Pons (tissue), 1 donor: ENCODE data around the gene AMFR.

Experiments
- DNase-seq: peaks from one replicate; pipeline ENCODE4 v3.0.0-alpha.2; 2016; ENCODE audit warnings: low spot score

AMFR gene

DNA sequence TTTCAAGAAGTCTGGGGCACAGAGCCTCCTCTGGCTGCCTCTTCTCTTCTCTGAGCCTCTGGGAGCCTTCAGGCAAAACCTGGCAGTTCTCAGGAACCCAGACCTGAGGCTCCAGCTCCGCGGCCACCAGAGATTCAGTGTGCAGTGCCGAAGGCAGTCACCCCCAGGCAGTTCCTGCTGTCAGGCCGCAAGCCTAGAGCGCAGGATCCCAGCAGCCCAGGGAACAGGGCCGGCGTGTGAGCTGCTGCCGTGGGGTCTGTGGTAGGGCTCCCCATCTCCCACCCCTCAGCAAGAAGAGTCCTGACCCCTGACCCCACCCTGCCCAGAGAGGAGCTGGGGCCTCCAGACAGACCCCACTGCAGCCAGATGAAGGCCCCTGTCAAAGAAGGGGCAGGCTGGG is 78.2 kb downstream of the AMFR start:
- DNase-seq, result no peak

DNA sequence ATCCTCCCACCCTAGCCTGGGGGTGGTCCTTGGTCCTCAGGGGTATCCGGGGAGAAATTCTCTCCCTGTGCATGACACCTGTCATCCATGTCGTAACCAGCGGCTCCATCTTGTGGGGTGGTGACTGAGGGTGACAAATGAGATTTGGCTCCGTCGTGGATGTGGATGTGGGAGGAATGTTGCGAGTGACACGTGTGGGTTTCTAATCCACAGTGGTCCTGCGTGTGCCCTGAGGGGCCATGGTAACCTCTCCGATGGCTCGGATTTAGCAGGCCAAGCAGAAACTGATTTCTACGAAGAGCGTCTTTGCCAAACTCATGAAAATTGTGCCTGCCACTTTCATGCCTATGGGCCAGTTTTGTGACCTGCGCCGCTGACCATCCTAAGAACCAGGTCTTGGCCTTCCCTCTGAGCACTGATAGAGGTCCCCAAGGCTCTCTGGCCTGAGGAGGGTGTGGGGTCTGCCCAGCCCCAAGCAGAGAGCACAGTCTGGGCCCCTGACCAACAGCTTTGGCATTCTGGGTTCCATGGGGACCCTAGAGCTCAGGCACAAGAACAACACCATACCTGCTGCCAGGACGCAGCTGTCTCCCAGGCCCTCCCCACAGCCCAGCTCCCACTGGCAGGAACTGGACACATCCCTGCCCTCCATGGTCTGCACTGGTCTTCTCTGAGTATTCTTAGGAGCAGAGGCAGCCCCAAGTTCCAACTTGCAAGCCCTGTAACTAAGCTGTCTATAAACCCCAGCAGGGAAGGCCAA is 79.0 kb downstream of the AMFR start:
- no peak for DNase-seq

DNA sequence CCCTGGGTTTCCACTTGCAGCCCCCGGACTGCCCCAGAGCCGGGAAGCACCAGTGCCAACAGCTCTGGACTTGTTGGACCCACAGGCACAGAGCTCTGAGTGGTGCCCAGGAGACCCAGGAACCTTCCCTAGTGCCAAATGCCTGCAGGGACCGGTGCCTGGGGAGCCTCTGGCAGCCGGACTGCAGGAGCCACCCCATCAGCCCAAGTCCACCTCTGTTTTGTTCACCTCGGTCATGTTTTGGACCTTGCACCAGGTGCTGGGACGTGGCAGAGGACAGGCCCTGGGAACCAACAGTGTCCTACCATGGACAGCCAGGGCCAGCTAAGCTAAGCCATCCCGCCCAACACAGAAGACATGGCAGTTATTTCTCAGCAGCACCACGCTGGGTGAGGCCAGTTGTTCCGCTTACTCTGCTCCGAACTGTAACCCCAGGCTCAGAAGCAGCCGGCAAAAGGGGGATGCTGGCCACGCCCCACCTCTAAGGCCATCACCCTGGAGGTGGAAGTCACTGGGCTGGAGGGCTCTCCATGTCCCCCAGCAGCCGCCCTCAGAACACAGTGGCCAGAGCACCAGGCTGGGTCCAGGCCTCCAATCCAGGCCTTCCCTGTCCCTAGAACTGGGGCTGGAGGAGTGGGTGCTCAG is 79.8 kb downstream of the AMFR start:
- no peak for DNase-seq

DNA sequence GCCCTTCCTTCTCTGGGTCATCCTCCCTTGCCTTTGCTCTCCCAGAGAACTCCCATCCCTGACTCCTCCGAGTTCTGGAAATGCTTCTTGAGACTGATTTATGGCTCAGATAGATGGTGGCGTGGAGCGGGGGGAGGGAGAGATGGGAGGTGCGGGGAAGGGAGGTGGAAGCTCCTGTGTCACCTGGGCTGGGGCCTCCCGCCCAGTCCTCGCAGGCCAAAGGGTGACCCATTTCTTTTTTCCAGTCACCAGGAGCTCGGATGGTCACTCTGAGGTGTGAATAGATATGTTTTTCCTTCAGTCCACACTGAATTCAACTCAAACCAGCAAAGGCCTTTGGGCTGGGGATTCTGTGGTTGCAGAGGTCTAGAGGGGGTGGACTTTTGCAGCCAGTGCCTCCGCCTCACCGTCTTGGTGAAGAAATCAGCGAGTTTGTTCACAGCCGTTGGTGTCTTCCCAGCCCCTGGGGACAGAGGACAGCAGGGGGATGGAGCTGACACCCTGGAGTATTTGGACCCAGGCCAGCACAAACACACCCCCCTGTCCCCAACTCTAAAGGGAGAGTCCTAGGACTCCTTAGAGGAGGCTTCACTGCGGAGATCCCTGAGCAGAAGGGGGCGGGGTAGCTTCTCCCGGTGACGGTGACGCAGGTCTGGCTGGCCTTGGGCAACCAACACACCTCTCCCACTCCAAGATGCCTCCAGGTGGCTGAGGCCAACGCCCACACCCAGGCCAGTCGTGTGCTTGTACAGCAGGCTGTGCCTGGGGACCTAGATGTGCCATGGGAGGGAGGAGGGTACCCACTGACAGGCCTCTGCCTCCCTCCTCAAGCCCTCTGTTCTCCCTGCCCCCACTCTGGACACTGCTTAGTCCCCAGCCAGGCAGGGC is 80.6 kb downstream of the AMFR start:
- DNase-seq, result no peak

DNA sequence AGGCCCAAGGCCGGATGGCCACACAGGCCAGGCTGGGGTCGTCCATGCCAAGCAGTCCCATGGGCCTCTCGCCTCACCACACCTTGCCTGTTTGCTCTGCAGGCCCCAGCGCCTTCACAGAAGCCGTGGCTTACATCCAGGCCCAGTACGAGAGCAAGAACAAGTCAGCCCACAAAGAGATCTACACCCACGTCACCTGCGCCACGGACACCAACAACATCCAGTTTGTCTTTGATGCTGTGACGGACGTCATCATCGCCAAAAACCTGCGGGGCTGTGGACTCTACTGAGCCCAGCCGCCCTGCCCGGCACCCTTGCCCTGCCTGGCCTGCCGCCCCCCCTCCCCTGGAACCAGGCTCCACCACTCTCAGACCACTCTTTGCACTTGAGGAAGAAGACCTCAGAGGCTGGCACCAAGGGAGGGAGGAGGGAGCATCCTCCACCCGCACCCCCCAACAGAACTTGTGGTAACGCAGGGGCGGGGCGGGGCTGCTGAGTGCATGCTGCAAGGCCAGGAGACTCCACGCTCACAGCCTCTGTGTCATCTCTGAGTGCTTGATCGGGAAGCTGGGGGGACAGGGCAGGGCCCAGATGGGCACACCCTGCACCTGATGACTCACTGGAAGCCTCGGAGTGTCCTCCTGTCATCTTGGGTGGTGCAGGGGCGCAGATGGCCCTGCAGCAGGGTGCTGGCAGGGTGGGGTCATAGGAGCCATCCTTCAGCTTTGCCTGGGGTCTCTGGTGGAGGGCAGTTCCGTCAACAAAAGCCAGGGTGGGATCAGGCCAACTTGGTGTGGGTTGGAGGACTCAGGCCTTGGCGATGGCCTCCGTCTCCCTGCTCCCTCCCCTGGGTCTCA is 81.5 kb downstream of the AMFR start:
- DNase-seq, result no peak

DNA sequence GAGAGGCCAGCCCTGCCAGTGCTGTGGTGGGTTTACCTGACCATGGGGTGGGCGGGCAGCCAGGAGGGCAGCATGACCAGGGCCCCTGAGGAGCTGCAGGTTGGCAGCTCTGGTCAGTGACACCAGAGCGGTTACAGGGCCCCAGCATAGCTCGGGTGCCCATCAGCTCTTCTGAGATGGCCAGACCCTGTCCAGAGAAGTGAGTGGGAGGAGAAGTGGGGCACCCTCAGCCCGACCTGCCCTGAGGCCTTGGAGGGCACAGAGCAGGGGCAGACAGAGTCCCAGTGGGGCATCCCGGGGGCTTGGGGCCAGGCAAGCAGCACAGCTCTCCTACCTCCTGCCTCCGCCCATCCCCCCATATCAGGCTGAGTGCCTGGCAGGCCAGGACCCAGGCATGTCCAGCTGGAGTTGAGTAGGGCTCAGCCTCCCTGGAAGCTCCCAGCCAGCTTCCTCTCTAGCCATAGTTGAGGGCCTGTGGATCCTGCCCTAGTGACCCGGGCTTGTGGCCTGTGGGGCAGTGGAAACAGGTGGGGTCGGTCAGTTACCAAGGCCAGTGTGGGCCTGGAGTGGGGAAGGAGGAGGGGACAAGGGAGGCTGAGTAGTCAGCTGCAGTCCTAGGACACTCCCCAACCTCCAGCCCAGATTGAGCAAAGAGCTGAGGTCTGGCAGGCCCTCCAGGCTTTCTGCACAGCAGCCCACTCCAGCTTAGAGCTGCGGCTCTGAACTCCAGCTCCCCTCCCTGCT is 83.5 kb downstream of the AMFR start:
- DNase-seq, result no peak

DNA sequence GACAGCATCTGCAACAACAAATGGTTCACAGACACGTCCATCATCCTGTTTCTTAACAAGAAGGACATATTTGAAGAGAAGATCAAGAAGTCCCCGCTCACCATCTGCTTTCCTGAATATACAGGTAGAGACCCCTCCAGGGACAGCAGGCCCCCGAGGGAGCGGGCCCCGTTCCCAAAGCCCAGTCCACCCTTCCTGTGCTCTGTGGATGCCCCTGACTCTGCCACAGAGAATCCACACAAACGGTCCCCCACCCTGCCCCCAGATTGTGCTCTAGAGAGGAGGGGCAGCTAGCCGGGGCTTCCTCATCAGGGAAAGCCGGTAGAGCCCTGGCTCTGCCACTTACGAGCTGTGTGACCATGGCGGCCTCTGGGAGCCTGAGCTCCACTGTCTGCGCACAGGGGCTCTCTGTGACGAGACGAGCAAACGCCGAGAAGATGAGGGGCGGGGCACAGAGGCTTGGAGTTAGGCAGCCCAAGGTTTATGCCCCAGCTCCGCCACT is 84.4 kb downstream of the AMFR start:
- no peak for DNase-seq

DNA sequence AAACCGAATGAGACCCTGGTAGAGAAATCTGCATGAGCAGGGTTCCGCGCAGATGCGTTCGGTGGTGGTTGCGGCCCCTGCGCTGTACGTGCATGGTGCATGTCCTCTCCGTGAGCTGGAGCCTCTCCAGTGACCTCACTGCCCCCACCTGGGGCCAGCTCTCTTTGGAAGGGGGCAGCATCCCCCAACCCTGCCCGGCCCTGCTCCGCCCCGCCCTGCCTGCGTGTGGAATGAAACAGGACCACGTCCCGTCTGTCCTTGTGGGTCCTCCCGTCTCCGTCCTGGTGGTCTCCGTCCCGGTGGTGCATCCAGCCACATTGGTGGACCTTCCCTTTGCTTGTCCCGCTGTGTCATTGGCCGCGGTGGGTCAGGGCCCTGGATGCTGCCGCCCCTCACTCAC is 84.9 kb downstream of the AMFR start:
- no peak for DNase-seq

DNA sequence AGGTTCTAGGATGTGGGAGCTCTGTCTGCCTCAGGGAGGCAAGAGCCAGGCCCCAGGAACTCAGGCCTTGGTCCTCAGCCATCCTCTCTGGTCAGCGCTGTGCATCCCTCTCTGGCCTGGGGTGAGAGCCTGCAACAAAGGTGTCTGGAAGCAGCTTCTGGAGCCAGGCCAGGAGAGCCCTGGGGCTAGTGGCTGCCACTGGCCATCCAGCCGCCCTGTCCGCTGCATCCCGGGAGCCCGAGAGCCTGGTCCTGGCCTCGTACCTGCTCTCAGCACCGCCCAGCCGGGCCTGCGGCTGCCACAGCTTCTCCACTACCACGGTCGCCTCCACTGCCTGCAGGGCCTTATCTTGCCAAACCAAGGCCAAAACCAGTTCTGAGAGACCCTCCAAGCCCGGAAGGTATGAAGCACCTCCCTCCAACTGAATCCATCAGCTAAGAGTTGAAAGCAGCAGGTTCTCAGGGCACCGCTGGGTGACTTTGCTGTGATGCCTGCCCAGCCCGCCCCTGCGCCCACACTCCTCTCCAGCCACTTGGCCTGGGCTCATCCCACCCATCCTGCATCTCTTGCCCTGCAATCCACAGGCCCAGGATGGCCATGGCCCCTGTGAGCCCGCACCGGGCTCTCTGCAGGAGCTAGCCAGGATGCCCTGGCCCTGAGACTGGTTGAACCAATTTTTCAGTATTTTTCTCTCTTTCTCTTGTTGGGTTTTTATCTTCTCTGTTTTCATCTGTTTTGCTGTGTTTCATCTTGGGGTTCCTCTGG is 85.7 kb downstream of the AMFR start:
- DNase-seq, result no peak

DNA sequence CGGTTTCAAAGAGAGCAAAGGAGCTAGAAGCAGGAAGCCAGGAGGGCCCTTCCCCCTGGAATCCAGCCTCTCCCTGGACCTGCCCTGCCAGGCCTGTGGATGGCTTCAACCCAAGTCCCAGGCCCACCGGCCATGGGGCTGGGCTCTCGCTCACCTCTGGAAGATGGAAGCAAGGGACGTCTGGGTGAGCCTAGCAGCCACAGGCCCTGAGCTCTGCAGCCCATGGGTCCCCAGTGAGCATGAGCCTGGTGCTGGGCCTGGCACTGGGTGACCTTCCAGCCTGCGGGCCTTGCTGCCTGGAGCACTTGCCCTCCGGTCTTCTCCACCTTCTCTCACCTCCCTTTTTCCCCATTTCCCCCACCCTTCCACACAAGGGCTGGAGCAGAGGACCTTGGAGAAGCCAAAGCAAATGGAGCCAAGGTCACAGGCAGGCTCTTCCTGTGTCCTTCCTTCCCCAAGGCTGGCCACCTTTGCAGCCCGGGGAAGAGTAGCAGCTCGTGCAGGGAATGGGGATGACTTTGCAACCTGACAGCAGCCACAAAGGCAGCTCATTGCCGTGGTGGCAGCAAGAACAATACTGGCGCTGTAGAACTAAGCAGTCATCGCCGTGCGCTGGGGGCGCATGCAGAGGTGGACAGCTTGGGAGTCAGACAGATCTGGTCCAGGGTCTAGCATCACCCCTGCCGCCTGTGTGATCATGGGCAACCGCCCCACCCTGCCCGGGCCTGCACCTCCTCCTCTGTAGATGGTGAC is 86.6 kb downstream of the AMFR start:
- DNase-seq, result no peak

DNA sequence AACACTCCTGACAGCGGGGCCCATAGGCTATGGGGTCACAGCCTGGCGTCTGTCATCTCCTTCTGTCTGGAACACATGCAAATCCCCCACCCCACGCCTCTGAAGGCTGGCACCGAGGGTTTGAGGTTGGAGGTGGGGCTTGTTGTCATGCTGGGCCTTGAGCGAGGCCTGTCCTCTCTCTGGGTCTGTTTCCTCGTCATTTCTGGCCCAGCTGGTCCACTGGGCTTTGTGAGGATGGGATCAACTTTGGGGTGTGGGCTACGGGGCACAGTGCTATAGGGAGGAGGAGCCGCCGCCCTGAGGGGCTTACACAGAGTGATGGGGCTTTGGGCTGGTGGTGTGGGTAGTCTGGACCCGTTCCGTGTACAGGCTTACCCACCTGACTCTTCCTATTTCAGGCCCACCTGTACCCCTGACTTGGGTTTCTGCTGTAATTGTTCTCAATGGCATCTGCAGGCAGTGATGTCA is 87.5 kb downstream of the AMFR start:
- no peak for DNase-seq

DNA sequence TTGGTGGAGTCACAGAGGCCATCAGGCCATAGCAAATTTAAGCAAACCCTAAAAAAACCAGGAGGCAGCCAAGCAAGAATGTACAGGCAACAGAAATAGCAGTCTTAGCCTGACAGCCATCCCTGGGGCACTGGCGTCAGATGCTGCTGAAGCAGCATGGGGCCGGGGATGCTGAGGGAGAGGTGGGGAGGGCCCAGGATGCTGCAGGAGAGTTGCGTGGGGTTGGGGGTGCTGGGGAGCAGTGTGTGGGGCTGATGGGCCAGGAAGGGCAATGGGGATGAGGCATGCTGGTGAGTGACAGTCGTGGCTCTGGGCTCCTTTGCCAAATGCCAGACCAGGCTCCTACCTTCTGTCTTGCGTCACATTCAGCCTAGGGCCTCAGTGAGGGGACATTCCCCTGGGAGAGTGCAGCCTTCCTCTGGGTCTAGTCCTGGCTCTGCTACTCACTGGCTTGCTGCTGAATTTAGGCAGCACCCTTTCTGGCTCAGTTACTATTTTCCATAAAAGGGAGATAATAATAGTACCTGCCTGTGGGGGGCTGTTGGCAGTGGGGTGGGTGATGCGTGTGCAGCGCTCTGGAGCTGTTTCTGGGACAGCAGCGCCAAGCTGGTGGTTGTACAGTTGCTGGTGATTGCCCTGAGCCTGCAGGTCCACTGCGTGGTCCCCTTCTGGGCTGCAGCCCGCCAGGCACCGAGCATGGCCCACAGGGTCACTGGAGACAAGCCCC is 88.1 kb downstream of the AMFR start:
- no peak for DNase-seq

DNA sequence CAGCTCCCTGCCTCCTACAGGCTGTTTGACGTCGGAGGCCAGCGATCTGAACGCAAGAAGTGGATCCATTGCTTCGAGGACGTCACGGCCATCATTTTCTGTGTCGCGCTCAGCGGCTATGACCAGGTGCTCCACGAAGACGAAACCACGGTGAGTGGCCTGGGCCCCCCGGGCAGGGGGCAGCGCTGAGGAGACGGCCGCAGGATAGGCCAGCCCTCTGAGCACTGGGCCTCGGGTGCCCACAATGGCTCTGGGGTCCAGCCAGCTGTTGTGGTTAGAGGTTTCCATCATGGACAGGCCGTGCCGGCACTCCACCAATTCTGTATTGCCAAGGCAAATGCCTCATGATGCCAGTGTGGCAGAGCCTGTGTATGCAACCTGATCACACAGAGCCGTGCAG is 88.6 kb downstream of the AMFR start:
- no peak for DNase-seq

DNA sequence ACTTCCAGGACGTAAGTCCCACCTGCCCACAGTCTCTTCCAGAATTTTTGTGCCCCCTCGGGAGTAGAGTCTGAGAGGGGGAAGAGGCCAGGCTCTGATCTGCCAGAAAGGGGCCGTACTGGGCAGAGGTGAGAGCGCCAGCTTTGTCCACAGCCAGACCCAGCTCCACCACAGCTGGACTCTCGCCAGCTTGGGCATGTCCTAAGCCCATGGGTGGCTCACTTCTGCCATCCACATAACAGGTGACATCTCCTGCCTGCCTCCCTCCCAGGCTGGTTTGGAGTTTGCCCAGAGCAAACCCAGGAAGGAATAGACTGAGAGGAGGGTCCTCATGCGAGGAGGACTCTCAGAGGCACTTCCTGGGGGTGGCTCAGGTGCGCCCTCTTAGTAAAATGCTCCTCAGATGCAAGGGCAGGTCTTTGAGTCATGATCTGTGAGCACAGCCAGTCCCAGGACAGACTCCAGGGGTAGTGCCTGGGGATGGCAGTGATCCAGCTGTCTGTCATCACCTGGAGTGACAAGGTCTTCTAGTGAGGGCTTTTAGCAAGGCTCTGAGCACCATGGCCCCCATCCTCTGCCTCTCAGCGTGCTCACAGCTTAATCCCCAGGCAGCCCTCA is 89.2 kb downstream of the AMFR start:
- DNase-seq, result no peak

DNA sequence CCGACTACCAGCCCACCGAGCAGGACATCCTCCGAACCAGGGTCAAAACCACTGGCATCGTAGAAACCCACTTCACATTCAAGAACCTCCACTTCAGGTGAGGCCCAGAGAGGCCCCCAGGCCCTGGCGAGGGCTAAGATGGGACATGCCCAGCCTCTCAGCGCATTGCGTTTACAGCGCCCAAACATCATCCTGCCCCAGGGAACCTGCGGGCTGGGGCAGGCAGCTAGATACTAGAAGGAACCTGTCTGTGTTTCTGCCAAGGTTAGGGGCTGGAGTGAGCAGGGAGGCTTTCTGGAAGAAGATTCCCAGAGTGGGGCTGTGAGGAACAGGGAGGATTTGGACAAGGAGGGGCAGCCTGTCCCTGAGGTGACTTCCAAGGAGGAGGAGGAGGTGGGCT is 90.6 kb downstream of the AMFR start:
- no peak for DNase-seq

DNA sequence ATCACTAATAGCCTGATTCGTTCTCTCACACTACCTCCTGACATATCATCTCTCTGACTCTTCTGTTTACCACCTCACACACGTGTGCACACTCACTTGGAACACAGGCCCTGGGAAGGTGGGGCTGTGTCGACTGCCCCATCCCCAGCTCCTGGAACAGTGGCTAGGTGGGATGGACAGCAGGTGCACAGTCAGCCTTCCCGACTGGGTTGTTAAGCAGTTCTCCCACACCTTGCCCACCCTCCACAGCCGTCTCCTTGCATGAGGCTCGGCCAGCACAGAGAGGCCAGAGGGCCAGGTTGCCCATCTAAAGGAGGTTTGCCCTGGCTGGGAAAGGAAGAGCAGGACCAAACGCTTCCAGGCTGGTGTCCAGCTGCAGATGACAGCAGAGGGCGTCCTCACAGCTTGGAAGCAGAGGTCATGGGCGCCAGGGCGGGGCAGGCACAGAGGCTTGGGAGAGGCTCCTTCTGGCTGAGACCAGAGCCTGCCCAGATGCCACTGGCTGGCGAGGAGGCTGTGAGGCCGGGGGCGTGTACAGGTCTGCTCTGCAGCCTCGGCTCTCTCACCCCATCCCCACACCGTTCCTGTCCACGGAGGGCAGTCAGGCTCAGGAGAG is 92.8 kb downstream of the AMFR start:
- DNase-seq, result peak; percentile 85

DNA sequence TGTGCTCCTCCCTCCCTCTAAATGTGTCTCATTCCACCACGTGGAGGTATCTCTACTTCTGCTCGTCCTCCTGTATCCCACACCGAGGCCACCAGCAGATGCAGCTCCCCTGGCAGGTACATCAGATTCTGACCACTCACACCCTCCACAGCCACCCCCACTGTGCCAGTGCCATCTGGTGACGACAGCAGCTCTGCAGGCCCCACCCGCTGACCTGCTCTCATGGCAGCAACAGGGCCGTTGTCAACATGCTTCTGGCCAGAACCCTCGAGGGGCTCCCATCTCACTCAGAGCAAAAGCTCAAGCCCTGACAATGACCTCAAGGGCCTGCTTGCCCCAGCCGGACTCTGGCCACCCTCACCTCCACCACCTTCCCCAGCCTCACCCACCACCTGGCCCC is 93.4 kb downstream of the AMFR start:
- no peak for DNase-seq

DNA sequence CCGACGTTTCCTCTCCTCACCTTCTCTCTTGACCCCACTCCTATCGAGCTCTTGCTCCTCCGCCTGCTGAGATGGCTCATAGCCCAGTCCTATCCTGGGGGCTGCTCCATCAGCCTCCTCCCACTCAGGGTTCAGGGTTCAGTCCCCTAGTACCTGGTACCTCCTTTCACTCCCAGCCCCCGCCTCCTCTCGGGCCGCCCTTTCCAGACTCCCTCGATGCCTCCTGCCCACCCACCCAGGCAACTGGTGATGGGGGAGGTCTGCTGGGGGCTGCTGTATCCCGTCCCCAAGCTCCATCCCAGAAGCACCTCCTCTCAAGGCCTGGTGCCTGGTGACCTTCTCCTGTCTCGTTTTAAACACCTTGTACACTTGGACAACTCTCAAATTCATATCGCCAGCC is 93.9 kb downstream of the AMFR start:
- no peak for DNase-seq
